Choroid plexus epithelial cell (primary cell): ENCODE measurements around the gene AIP.
A peak's percentile ranks its signal among the peaks of the same experiment; 100 is the strongest.

Experiments
- DNase-seq: peaks from one replicate; pipeline ENCODE4 v3.0.0-alpha.2; 2010; ENCODE audit warnings: low read depth
- H3K4me3 ChIP-seq: 2 replicates; pipeline ENCODE4 v1.5.1; 2011; ENCODE audit warnings: low read depth, mild to moderate bottlenecking, control low read depth, low read length, moderate library complexity
- CTCF ChIP-seq: conservative IDR thresholded peaks from 2 replicates; pipeline ENCODE4 v1.5.1; 2011; ENCODE audit warnings: low read depth, mild to moderate bottlenecking, control low read depth, inconsistent platforms, low read length, moderate library complexity

The AIP gene

GRCh38 chr11:67441098-67441563 lies 41.7 kb upstream of the AIP start:
- DNase-seq = no peak
- H3K4me3 ChIP-seq = no peak overlapping the region
- no peak for TF ChIP-seq CTCF

GRCh38 chr11:67441731-67442351 lies 41.0 kb upstream of the AIP start:
- TF ChIP-seq CTCF = no peak
- no peak for DNase-seq
- no peak overlapping the region for H3K4me3 ChIP-seq

GRCh38 chr11:67442504-67443404 lies 40.1 kb upstream of the AIP start:
- H3K4me3 ChIP-seq = peak overlapping the region; percentile 79
- no peak for TF ChIP-seq CTCF
- DNase-seq = no peak

GRCh38 chr11:67445515-67445914 lies 37.3 kb upstream of the AIP start:
- DNase-seq = no peak
- no peak overlapping the region for H3K4me3 ChIP-seq
- TF ChIP-seq CTCF = no peak

- TF ChIP-seq CTCF = no peak
- no peak overlapping the region for H3K4me3 ChIP-seq
- no peak for DNase-seq
These were observed 34.6 kb upstream of the AIP start for GRCh38 chr11:67448220-67448609.

- no peak overlapping the region for H3K4me3 ChIP-seq
- DNase-seq = no peak
- no peak for TF ChIP-seq CTCF
These were observed 33.5 kb upstream of the AIP start for GRCh38 chr11:67449116-67449844.
